ENCODE results near the gene NUDT2. TPM values are rescaled to one million over a fixed set of nuclear protein-coding genes. Genes with fewer than 3 reads are reported as not detected.

NUDT2 gene
- total RNA-seq, 2 donors from 2014 or later: 17.6 to 25.3 TPM

DNA sequence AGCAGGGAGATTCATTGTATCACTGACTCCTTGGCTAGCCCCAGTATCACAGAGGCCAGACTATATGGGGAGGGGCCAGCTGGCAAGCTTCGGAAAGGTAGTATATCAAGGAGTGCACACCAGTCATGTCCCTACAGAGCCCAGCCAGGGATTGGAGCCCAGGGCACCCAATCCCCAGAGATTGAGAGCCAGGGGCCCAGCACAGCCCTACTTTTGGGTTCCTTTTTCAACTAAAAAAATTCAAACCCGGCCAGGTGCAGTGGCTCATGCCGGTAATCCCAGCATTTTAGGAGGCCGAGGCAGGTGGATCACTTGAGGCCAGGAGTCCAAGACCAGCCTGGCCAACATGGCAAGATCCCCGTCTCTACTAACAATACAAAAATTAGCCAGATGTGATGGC, 52.7 kb downstream of the NUDT2 start:
- peaks cover 0 to 28% of the 10 kb centered on the region in 2 donors for H3K4me1 ChIP-seq
- no peaks in the 10 kb centered on the region for H3K9me3 ChIP-seq
- TF ChIP-seq, protein P1, sequence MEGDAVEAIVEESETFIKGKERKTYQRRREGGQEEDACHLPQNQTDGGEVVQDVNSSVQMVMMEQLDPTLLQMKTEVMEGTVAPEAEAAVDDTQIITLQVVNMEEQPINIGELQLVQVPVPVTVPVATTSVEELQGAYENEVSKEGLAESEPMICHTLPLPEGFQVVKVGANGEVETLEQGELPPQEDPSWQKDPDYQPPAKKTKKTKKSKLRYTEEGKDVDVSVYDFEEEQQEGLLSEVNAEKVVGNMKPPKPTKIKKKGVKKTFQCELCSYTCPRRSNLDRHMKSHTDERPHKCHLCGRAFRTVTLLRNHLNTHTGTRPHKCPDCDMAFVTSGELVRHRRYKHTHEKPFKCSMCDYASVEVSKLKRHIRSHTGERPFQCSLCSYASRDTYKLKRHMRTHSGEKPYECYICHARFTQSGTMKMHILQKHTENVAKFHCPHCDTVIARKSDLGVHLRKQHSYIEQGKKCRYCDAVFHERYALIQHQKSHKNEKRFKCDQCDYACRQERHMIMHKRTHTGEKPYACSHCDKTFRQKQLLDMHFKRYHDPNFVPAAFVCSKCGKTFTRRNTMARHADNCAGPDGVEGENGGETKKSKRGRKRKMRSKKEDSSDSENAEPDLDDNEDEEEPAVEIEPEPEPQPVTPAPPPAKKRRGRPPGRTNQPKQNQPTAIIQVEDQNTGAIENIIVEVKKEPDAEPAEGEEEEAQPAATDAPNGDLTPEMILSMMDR (IDR thresholded peaks at IDR 0.05): no peak
- H3K4me3 ChIP-seq: no peak overlapping the region
- peak; percentile 50 for DNase-seq (ENCODE audit: low spot score)
- no peaks in the 10 kb centered on the region for H3K36me3 ChIP-seq
- no peak overlapping the region for H3K27ac ChIP-seq
- no peaks in the 10 kb centered on the region for H3K27me3 ChIP-seq

DNA sequence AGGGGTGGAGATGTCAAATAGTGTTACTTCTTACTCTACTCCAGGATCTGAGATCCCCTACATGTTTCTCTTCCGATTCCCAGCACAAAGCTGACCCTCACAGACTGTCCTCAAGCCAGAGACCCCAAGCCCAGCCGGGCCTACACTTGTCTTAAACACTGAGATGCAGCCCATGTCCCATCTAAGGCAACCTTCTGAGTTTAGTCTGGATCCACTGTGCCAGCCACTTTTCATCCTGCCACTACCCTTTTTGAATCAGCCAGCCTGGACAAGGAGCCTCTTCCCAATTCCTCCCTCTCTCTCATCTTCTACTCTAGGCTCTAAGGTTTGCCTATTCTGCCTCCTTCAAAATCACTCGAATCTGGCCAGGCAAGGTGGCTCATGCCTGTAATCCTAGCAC, 53.5 kb downstream of the NUDT2 start:
- peak; percentile 40 for DNase-seq (ENCODE audit: low spot score)
- TF ChIP-seq, protein P1 (IDR thresholded peaks at IDR 0.05): no peak
- Histone ChIP-seq H3K27me3 (no peaks in the 10 kb centered on the region), H3K27ac (no peak overlapping the region), H3K4me3 (no peak overlapping the region), H3K36me3 (no peaks in the 10 kb centered on the region), H3K9me3 (no peaks in the 10 kb centered on the region), H3K4me1 (peaks cover 0 to 22% of the 10 kb centered on the region in 2 donors)

DNA sequence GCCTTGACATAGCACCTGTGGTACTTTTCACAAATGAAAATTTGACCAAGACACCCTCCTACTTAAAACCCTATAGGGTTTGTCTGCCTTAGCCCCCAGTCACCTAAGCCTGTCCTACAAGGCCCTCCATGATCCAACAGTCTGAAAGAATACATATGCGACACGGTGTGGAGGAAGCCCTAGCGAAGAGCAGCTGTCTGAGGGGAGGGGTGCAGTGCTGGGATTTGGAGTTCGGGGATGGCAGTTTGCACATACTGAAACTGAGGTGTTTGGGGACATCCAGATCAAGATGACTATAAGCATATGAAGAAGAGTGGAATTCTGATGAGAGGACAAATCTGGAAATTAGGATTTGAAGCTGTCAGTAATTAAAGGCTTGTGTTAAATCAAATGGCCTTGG, 54.5 kb downstream of the NUDT2 start:
- H3K27ac ChIP-seq: no peak overlapping the region
- no peaks in the 10 kb centered on the region for H3K27me3 ChIP-seq
- DNase-seq (ENCODE audit: low spot score): no peak
- no peaks in the 10 kb centered on the region for H3K9me3 ChIP-seq
- TF ChIP-seq, protein P1 (IDR thresholded peaks at IDR 0.05): no peak
- H3K4me1 ChIP-seq: peaks cover 0 to 22% of the 10 kb centered on the region in 2 donors
- no peaks in the 10 kb centered on the region for H3K36me3 ChIP-seq
- H3K4me3 ChIP-seq: no peak overlapping the region

DNA sequence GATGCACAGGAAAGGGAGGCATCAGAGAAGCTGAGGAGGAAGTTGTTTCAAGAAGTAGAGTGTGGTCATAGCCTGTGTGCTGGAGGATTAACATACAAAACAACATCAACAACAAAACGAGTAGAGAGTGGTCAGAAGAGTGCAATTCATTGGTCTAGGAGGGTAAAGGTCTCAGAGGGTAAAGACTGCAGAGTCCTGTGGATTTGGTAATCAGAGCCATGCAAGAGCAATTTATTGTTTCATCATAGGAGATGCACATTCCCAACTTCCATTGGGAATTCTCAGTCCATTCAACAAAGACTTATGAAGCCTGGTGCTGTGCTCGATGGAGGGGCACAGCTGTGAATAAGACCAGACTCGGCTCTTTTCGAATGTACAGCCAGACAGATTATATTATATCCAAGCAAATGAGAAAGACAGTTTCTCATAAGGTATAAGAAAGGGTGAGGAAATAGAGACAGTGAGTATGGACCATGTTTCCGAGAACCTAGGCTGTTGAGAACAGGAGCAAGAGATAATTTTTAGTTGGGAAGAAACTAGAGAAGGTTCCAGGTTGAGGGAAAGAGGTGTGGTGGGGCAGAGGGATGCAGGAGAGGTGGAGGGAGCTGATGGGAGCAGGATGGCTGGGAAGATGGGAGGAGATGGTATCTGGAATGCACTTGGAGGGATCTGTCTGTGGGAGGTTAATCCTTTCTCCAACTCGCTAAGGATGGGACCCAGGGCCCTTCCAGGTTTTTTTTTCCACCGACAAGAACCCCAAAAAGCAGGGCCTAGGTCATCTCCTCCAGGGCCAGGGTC, 55.2 kb downstream of the NUDT2 start:
- TF ChIP-seq, protein P1 (IDR thresholded peaks at IDR 0.05): no peak
- DNase-seq (ENCODE audit: low spot score): no peak
- Histone ChIP-seq H3K4me3 (no peak overlapping the region), H3K27ac (no peak overlapping the region), H3K4me1 (peaks cover 0 to 20% of the 10 kb centered on the region in 2 donors), H3K9me3 (no peaks in the 10 kb centered on the region), H3K36me3 (no peaks in the 10 kb centered on the region), H3K27me3 (no peaks in the 10 kb centered on the region)

DNA sequence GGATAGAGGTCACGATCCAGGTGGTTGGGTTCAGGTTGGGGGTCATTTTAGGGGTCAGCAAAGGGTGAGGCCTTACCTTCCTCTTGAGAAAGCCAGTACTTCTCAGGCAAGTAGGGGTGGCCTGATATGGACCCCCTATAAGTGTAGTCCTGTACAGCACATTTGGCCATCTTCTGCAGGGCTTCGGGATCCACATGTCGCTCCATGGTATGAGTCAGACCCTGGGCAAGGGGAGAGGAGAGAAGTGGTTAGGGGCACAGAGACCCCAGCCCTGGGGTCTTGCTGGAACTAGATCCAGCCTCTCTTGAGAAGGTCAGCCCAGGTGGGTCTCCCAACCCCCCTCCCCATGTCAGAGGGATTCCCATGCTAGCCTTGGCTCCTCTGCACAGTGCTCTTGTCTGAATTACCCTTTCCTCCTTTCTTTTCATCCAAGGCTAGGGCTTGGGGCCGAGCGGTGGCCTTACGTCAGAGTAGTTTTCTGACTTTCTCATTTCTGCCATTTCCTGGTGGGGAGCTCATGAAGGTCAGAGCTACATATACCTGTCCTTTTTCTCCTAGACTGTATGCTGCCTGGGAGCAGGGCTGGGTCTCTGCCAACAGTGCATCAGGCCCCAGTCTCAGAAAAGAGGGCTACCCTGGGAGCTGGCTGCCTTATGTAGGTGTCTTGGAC, 56.3 kb downstream of the NUDT2 start:
- Histone ChIP-seq H3K9me3 (no peaks in the 10 kb centered on the region), H3K36me3 (no peaks in the 10 kb centered on the region), H3K4me3 (no peak overlapping the region), H3K4me1 (peaks cover 0 to 10% of the 10 kb centered on the region in 2 donors), H3K27me3 (no peaks in the 10 kb centered on the region), H3K27ac (no peak overlapping the region)
- no peak for DNase-seq (ENCODE audit: low spot score)
- TF ChIP-seq, protein P1 (IDR thresholded peaks at IDR 0.05): no peak

All from right atrium auricular region (tissue), 2 donors.